SHP77 treated with DMSO at 0.1 percent for 48 hours (cell line): ENCODE results near the gene ECI1.

Source experiments
- DNase-seq: peaks from one replicate; lab custom pipeline; 2025; lab: John Stamatoyannopoulos, UW

ECI1 gene

GRCh38 chr16:2233046-2233775, 18.2 kb downstream of the ECI1 start:
- no peak for DNase-seq

GRCh38 chr16:2232094-2232990, 19.0 kb downstream of the ECI1 start:
- no peak for DNase-seq

- no peak for DNase-seq
Observed at GRCh38 chr16:2231016-2231931, 20.1 kb downstream of the ECI1 start.

GRCh38 chr16:2230376-2230775, 21.0 kb downstream of the ECI1 start:
- DNase-seq = no peak

DNA sequence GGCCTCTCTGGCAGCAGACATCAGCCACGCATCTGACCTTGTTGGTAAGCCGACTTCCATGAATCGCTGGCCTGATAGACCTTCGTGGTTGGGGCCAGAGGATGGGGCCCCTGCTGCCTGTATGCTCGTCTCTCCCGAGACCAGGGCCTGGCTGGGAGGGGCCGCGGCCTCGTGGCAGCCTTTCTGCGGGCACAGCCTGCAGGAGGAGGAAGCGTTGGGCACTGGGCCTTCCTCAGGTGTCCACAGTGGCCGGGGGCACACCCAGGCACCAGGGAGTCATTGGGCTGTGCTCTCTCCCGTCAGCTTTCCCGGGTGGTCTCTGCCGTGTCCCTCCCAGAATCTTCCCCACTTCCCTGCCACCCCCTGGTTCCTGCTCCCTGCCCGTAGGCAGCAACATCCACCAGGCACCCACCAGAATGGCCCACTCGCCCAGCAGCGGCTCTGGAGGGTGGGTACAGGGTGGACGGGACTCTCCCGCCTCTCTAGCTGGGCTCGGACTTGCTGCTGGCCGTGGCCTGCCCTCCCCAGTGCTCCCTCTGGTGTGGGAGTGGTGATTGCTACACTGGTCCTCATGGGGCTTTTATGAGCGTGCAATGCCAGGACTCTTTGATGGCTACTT, 21.6 kb downstream of the ECI1 start:
- no peak for DNase-seq

- DNase-seq = no peak
Observed at GRCh38 chr16:2229091-2229490, 22.3 kb downstream of the ECI1 start.

DNA sequence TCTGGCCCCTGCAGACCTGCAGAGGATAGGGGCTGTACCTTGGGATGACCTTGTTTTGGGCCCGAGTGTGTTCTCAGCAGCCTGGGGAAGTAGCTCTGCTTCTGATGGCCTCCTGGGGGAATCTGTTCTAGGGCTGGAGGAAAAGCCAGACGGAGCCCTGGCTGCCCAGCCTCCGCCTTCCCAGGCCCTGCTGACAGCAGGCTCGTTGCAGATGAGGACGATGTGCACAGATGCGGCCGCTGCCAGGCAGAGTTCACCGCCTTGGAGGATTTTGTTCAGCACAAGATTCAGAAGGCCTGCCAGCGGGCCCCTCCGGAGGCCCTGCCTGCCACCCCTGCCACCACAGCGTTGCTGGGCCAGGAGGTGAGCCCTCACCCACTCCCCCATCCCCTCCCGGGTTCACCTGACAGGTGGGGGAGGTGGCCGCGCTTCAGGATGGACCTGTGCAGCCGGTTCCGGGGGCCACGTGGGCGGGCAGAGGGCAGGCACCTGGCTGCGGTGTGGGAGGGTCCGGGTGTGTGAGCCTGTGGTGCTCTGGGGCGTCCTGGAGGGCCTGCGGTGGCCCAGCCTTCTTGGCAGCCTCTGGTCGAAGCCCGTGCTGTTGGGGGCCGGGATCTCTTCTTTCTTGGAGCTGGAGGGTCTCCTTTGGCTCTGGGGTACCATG, 23.1 kb downstream of the ECI1 start:
- no peak for DNase-seq

- DNase-seq = no peak
Observed at GRCh38 chr16:2226918-2227317, 24.5 kb downstream of the ECI1 start.

GRCh38 chr16:2226245-2226793, 25.1 kb downstream of the ECI1 start:
- no peak for DNase-seq

DNA sequence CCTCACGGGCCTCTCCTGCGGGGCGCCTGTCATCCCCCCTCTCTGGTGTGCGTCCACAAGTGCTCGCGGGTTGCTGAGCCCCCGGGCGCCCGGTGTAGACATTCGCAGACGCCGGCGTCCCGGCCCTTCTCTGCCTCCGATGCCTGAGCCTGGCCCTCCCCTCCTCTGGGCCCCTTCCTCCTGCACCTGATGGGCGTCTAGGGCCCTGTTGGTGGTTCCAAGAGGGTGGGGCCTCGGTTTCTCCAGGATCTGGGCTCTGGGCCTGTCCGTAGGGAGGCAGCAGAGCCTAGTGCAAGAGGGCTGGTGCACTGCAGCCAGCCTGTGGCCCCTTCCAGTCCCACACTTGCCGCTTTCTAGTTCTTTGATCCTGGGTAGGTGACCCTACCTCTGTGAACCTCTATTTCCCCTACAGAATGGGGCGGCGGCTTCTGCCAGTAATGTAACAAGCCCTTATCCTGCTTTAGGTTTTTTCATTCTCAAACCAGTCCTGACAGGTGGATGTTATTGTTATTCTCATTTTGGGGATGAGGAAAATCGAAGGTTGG, 27.4 kb downstream of the ECI1 start:
- no peak for DNase-seq

DNA sequence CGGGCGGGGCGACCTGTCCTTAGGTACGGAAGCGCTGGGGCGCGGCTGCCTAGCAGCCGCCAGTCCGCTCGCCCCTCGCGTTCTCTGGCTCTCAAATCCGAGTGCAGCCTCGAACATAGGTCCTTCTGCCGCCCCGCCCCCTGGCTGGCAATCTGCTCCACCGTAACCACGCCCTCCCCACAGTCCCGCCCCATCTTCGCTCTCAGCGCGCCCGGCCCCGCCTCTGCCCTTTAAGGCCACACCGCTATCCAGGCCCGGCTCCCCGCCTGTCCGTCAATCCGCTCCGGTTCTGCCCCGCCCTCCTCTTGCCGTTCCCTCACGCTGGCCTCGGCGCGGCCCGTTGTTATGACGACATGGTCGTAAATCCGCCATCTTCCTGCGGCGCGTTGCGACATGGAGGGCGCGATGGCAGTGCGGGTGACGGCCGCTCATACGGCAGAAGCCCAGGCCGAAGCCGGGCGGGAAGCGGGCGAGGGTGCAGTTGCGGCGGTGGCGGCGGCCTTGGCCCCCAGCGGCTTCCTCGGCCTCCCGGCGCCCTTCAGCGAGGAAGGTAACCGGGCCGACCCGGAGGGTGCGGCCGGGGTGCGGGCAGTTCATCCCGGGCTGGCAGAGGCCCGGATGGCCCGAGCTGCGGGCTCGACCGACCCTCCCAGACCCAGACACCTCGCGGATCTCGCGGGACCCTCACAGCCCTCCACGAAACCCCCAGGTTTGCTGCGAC, 28.0 kb downstream of the ECI1 start, which contains the start of gene E4F1:
Gene E4F1, plus strand, starts transcription at position 371 of the 721 bp plus-strand sequence. Its CDS starts 23 bp downstream, at position 394.
- peak; percentile 97 for DNase-seq

GRCh38 chr16:2216330-2216729, 35.1 kb downstream of the ECI1 start:
- DNase-seq = no peak

GRCh38 chr16:2214719-2214968, 36.7 kb downstream of the ECI1 start, which contains the start of gene PGP:
Gene PGP (minus strand): TSS chr16:2214840. CDS start chr16:2214777, 63 bp downstream.
- no peak for DNase-seq

DNA sequence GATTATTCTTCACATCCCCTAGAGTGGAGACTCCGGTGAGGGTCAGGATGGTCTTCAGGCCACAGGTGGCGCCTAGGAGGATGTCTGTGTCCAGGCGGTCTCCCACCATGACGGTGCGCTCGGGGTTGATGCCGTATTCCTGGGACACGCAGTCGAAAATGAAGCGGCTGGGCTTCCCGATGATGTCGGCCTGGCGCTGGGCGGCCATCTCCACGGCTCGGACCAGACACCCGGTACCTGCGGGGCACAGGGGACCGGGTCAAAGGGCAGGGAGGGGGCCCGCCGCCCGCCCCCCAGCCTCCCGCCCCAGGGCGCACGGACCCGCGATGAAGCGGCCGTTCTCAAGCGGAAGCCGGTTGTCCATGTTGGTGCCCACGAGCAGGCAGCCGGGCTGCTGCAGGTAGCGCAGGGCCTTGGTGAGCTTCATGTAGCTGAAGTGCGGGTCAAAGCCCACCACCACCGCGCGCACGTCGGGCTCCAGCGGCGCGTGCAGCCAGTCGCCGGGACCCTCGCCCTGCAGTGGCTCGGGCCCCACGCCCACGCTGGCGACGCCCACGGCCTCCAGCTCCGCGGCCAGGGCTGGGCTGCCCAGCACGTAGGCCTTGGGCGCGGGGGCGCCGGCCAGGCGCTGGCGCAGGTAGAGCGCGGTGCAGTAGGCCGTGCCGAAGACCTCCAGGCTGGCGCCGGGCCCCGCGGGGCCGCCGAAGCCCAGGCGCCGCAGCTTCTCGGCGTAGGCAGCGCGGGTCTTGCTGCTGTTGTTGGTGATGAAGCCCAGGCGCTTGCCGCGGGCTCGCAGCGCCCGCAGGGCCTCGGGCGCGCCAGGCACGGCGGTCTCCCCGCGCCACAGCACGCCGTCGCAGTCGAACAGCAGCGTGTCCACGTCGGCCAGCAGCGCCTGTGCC, 37.3 kb downstream of the ECI1 start:
- DNase-seq = no peak

- DNase-seq = no peak
Observed at GRCh38 chr16:2212362-2213324, 38.7 kb downstream of the ECI1 start.

DNA sequence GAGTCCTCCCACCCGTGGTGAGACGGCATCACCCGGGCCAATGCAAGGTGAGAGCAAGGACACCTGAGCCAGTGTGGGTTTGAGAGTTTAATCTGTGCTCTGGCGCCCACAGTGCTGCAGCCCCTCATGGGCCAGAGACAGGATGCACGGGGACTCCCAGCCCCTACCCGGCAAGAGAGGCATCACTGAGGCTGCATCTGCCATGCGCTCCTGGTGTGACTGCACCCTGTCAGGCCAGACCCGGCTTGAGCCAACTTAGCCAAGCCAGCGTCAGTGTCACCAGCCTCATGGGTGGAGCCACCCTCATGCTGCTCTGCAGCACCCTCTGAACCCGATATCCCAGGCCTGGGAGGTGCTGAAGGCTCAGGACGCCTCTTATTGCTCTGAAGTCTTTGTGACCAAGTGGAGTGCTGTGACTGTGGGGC, 39.5 kb downstream of the ECI1 start:
- no peak for DNase-seq
